Endodermal cell (in vitro differentiated cells): ENCODE results near the gene SLC47A2. TPM values are rescaled to one million over a fixed set of nuclear protein-coding genes. Genes with fewer than 3 reads are reported as not detected.
A peak's percentile ranks its signal among the peaks of the same experiment; 100 is the strongest.

Experiments
- DNase-seq: peaks from one replicate; pipeline ENCODE4 v3.0.0-alpha.2; 2017
- H3K27ac ChIP-seq: 2 replicates; pipeline ENCODE4 v1.5.1; 2013; ENCODE audit warnings: mild to moderate bottlenecking, low read depth, low read length, moderate library complexity
- H3K27me3 ChIP-seq: 2 replicates; pipeline ENCODE4 v1.6.1; 2013; ENCODE audit warnings: mild to moderate bottlenecking, low read length, moderate library complexity; ENCODE audit not compliant: insufficient read depth, control insufficient read depth, poor library complexity, severe bottlenecking
- H3K36me3 ChIP-seq: 2 replicates; pipeline ENCODE4 v1.7.0; 2013; ENCODE audit warnings: mild to moderate bottlenecking, low read length, moderate library complexity; ENCODE audit not compliant: control insufficient read depth, insufficient read depth
- H3K4me1 ChIP-seq: one replicate; pipeline ENCODE4 v1.7.0; 2013; ENCODE audit warnings: low read length; ENCODE audit not compliant: control insufficient read depth, insufficient read depth
- H3K4me3 ChIP-seq: 2 replicates; pipeline ENCODE4 v1.5.1; 2013; ENCODE audit warnings: mild to moderate bottlenecking, low read length, moderate library complexity
- H3K9ac ChIP-seq: 2 replicates; pipeline ENCODE4 v1.6.1; 2013; ENCODE audit warnings: mild to moderate bottlenecking, low read length, moderate library complexity; ENCODE audit not compliant: poor library complexity, severe bottlenecking; ENCODE audit errors: extremely low read depth
- H3K9me3 ChIP-seq: 2 replicates; pipeline ENCODE4 v1.6.1; 2013; ENCODE audit warnings: mild to moderate bottlenecking, low read length, moderate library complexity; ENCODE audit not compliant: control insufficient read depth
- H3K27ac Mint-ChIP-seq: 2 replicates; pipeline ENCODE4 v1.8.0; 2020; ENCODE audit warnings: mixed read lengths
- H3K27me3 Mint-ChIP-seq: 2 replicates; pipeline ENCODE4 v1.8.0; 2021; ENCODE audit warnings: mild to moderate bottlenecking, mixed read lengths; ENCODE audit not compliant: insufficient read depth
- H3K36me3 Mint-ChIP-seq: 2 replicates; pipeline ENCODE4 v1.8.0; 2020; ENCODE audit warnings: low read depth, mixed read lengths
- H3K4me1 Mint-ChIP-seq: 2 replicates; pipeline ENCODE4 v1.8.0; 2020; ENCODE audit warnings: mixed read lengths
- H3K4me3 Mint-ChIP-seq: 2 replicates; pipeline ENCODE4 v1.8.0; 2020; ENCODE audit warnings: mild to moderate bottlenecking, moderate library complexity, mixed read lengths
- H3K9me3 Mint-ChIP-seq: 2 replicates; pipeline ENCODE4 v1.8.0; 2020; ENCODE audit warnings: mild to moderate bottlenecking, mixed read lengths
- WGBS, 2 experiments: methylation state at CpG; one replicate each; pipeline versions ENCODE4 v1.1.5 to v1.1.7; 2013; ENCODE audit warnings: missing lambda C conversion rate in 2 of 2, mixed read lengths in 1 of 2; ENCODE audit not compliant: insufficient coverage in 1 of 2, insufficient read length in 1 of 2; 5-methylcytosine and 5-hydroxymethylcytosine counted together
- total RNA-seq, 2 donors: library from RNA; stranded (reverse); fragmentation: NEBNext Ultra II Directional in 1 of 2; extraction: Animal tissue kit (Norgen Biotek cat#: 25700) in 1 of 2; gene quantifications; 2 replicates in 1 of 2; 3 replicates in 1 of 2; pipeline ENCODE4 v1.2.1, GENCODE V29; 2021
- TF ChIP-seq, protein P1 (sequence below): fragments of 200-600 bp; sonication (generic); conservative IDR thresholded peaks from 2 replicates; pipeline ENCODE4 v1.5.0; 2021; ENCODE audit warnings: antibody characterized with exemption, mild to moderate bottlenecking

Gene SLC47A2
- total RNA-seq, 2 donors from 2014 or later = not detected

DNA sequence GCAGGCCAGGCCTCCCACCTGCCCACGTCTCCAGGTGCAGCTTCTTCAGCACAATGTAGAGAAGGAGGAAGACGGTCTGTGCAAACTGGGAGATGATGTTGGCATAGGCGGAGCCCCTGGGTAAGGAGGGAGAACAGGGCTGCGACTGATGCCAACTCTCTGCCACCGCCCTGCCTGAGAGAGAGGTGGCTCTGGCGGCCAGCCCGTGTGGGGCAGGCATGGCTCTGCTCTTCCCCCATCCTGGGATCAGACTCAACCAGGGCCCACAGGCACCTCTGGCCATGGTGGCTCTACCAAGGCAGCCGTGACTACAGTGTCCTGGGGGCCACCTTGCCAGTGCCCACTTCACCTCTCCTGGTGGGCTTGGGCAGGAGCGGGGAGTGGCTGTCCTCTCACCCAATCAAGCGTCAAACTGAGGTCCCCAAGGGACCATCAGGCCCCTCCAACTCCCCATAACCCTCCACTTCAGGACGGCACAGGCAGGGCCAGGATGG, 8.6 kb downstream of the SLC47A2 start:
- Mint-ChIP-seq H3K27me3 (no peaks in the 10 kb centered on the region), H3K27ac (no peak overlapping the region), H3K4me3 (no peak overlapping the region), H3K36me3 (no peaks in the 10 kb centered on the region), H3K4me1 (peaks cover 16% of the 10 kb centered on the region), H3K9me3 (no peaks in the 10 kb centered on the region)
- peak; percentile 42 for DNase-seq
- TF ChIP-seq, protein P1, sequence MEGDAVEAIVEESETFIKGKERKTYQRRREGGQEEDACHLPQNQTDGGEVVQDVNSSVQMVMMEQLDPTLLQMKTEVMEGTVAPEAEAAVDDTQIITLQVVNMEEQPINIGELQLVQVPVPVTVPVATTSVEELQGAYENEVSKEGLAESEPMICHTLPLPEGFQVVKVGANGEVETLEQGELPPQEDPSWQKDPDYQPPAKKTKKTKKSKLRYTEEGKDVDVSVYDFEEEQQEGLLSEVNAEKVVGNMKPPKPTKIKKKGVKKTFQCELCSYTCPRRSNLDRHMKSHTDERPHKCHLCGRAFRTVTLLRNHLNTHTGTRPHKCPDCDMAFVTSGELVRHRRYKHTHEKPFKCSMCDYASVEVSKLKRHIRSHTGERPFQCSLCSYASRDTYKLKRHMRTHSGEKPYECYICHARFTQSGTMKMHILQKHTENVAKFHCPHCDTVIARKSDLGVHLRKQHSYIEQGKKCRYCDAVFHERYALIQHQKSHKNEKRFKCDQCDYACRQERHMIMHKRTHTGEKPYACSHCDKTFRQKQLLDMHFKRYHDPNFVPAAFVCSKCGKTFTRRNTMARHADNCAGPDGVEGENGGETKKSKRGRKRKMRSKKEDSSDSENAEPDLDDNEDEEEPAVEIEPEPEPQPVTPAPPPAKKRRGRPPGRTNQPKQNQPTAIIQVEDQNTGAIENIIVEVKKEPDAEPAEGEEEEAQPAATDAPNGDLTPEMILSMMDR = no peak
- Histone ChIP-seq H3K9me3 (no peaks in the 10 kb centered on the region), H3K4me3 (no peak overlapping the region), H3K36me3 (no peaks in the 10 kb centered on the region), H3K27ac (no peak overlapping the region), H3K27me3 (no peaks in the 10 kb centered on the region), H3K9ac (no peak overlapping the region), H3K4me1 (peaks cover 8% of the 10 kb centered on the region)
- WGBS, 2 experiments = 92 to 94% methylated on average over 5 to 11 of the region's 11 CpGs

DNA sequence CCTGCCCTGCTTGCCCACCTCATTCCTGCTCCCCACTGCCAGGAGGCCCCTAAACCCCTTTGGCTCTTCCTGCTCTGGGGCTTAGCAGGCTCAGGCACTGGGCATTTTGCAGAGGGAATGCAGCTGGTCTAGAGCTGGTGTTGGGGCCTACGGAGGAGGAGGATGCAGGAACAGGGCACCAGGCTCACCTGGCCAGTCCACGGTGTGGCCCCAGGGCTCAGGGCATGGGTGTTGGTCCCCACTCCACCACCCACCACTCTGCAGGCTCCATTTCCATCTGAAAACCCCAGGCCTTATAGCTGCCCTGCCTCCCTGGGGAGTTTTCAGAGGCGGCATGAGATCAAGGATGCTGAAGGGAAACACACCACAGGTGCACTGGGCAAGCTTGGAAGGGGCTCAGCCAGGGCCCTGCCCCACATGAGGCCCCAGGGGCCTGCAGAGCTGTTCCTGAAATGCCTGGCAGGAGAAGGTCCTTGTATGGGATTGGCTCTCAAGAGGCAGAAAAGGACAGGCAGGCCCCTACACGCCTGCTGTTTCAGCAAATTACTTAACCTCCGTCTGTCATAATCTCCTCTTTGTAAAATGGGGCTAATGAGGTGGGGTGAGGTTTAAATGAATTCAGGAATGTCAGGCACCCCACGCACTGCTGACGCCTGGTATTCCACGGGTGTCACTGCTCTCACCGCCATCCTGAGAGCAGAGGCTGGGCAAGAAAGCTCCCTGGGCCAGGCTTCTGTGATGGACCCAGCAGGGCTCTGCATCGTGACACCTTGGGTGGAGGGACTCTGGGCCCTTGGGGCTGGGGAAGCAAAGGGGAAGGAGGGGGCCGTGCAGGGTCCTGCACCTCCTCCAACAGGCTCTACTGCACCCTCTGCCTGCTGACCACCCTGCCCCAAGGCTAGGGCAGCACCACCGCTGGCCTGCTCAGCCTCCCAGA, 9.3 kb downstream of the SLC47A2 start:
- Histone ChIP-seq H3K36me3 (no peaks in the 10 kb centered on the region), H3K4me1 (peaks cover 8% of the 10 kb centered on the region), H3K9me3 (no peaks in the 10 kb centered on the region), H3K27me3 (no peaks in the 10 kb centered on the region), H3K27ac (no peak overlapping the region), H3K9ac (no peak overlapping the region), H3K4me3 (no peak overlapping the region)
- no peaks in the 10 kb centered on the region for H3K27me3 Mint-ChIP-seq
- H3K36me3 Mint-ChIP-seq = no peaks in the 10 kb centered on the region
- peak; percentile 67 for DNase-seq
- TF ChIP-seq, protein P1 = no peak
- H3K9me3 Mint-ChIP-seq = no peaks in the 10 kb centered on the region
- H3K4me1 Mint-ChIP-seq = peaks cover 16% of the 10 kb centered on the region
- no peak overlapping the region for H3K4me3 Mint-ChIP-seq
- WGBS, 2 experiments = 88% methylated on average over 4 to 11 of the region's 12 CpGs
- H3K27ac Mint-ChIP-seq = no peak overlapping the region

GRCh38 chr17:19705771-19706770, 10.3 kb downstream of the SLC47A2 start:
- Histone ChIP-seq H3K4me1 (peaks cover 8% of the 10 kb centered on the region), H3K36me3 (no peaks in the 10 kb centered on the region), H3K27ac (peak overlapping the region; percentile 49), H3K4me3 (no peak overlapping the region), H3K9ac (no peak overlapping the region), H3K27me3 (no peaks in the 10 kb centered on the region), H3K9me3 (no peaks in the 10 kb centered on the region)
- peak; percentile 69 for DNase-seq
- TF ChIP-seq, protein P1 = no peak
- peaks cover 16% of the 10 kb centered on the region for H3K4me1 Mint-ChIP-seq
- no peaks in the 10 kb centered on the region for H3K27me3 Mint-ChIP-seq
- no peak overlapping the region for H3K4me3 Mint-ChIP-seq
- 83 to 84% methylated on average over 16 to 22 of the region's 22 CpGs for WGBS, 2 experiments
- no peak overlapping the region for H3K27ac Mint-ChIP-seq
- no peaks in the 10 kb centered on the region for H3K9me3 Mint-ChIP-seq
- no peaks in the 10 kb centered on the region for H3K36me3 Mint-ChIP-seq
